Skin of body (tissue), 2 donors: ENCODE measurements around the gene LTA4H. TPM values are rescaled to one million over a fixed set of nuclear protein-coding genes. Genes with fewer than 3 reads are reported as not detected.

ENCODE experiments used
- DNase-seq: peaks from one replicate; lab custom pipeline; 2025; lab: John Stamatoyannopoulos, UW
- total RNA-seq: library from RNA; depleted of rRNA; stranded (reverse); fragments of >200 nt; gene quantifications from one replicate; pipeline ENCODE4 v1.2.3, GENCODE V29; 2014

Gene LTA4H
- total RNA-seq, 1 donor from 2014 or later, result 52.9 TPM

DNA sequence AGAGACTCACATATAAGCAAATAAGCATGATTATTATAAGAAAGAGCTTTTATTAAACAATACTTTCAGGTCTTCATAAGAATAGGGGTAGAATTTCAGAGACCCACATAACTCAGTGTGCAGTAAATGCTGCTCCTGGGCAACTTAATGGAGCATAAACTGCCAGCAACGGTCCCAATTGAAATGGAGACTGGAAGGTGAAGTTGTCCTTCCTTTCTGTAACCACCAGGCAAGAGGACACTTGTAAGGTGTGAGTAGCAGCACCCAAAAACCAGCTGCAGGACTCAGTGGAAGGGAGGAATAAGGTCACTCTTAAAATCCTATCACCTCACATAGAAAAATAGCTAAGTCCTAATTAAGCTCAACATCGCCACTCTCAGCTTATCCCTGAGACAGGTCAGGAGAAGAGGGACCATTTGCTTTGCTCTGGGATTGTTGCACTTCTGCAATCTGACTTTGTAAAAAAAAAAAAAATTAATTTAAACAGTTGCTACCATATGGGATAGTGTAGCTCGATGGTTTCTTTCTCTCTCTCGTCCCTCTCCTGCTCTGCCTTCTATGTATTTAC, 22.7 kb upstream of the LTA4H start:
- no peak for DNase-seq

DNA sequence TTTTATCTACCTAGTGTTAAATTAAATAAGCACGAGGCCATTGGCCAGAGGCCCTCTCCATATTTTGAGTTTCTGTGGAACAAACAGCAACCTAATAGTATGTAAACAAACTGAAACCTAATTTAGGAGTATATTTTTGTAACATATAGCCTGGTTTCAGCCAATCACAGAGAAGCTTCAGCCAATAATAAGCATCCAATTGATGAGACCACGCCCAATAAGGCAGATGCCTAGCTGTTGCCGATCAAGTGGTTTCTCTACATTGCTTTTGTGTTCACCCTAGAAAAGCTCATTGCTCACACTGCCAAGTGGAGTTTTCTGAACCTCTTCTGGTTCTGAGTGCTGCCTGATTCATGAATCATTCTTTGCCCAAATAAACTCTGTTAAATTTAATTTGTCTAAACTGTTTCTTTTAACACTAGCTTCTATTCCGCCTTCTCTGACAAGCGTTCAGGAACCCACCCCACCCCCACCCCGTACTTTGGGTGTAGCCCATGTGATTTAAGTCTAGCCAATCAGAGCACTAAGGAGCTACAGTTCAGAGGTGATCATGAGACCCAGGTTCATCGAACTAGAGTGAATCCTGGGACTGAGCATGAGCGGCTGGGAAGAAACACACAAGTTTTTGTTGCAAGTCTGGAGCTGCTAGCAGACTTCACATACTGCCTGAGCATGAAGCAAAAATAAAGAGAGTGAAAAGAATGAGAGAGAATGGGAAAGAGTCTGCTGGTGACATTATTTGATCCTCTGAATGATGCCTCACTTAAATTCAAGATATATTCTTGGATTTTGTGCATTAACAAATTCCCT, 21.5 kb upstream of the LTA4H start:
- no peak for DNase-seq

DNA sequence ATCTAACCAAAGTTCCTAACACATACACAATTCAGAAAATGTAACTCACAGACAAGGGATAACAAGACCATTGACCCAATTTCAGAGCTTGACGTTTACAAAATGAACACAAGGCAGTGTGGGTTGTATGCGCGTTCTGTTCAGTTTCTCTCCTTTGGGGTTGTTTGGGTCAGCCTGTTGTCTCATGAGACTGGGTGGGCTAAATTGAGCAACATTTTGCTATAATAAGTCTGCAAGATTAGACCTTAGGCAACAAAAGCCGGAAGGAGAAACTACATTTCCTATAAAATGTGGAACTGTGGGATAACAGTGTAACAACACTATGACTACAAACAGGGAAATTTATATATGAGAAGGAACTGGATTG, 18.8 kb upstream of the LTA4H start:
- no peak for DNase-seq

DNA sequence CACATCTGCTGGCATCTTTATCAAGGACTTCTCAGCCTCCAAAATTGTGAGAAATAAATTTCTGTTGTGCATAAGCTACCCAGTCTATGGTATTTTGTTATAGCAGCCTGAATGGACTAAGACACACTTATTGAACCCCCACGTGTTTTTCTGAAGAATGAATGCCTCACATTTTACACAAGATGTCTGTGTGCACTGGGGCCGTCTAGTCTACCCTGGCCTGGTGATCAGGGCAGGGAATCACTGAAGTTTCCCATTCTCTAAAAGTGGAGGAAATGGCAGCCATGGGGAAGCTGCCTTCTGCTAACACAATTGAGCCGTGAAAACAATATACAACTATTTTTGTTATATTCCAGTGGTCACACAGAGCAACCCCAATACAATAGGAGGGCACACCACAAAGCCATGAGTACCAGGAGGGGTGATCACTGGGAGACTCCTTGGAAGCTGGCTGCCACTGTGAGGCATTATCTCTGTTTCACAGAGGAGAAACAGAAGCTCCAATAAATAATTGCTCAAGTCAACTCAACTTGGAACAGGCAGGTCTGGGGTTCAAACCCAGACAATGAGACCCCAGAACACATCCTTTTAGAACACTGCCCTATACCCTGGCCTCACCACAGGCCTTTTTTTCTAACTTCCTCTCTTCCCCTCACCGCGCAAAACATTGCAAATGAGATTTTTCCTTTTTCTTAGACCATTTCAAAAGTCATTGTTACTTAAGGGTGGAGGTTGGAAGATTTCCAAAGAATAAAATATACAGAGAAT, 18.3 kb upstream of the LTA4H start:
- DNase-seq, result no peak

- no peak for DNase-seq
These were observed 16.5 kb upstream of the LTA4H start for GRCh38 chr12:96051756-96052485.

GRCh38 chr12:96050139-96050538, 14.8 kb upstream of the LTA4H start:
- no peak for DNase-seq

- DNase-seq, result no peak
These were observed 13.7 kb upstream of the LTA4H start for GRCh38 chr12:96049101-96049500.

GRCh38 chr12:96048393-96048969, 13.1 kb upstream of the LTA4H start:
- no peak for DNase-seq

DNA sequence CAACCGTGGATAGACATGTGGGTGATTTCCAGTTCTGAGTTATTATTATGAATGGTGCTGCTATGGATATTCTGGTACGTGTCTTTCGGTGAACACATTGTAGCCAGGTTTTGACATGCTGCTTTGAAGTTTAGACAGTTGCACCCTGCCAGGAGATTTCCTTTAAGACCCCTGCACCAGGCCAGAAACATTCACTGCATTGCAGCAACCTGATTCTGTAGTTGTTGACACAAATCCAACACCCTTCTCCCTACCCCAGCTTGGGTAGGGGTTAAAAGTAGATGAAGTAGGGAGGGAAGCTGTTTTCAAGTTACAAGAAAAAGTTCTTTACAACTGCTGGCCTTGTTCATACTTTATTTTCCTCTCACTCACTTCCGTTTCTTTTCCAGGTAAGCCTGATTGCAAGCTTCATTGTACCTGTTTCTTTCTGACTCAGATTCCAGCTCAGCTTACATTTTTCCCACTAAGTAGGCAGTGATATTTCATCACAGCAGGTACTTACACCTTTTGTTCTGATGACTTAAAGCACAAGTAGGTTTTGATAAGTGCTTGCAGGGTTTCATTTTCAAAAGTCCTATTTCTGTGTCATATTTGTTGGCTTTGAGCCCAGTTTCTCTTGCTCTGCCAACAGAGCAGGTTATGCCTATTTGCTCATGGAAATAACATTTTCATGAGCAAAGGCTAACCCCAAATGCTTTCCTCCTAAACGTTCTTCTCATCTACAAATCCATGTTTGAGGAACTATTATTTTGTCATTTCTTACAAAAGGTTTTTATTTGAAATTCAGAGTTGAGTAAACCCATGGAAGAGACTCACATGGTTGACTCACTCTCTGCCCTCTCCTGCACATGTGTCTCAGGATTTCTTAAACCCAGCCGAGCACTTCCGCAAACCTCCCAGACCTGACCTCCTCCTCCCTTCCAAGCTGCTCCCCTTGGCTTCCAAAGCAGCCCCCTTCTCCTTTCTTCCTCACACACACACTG, 12.1 kb upstream of the LTA4H start:
- no peak for DNase-seq

DNA sequence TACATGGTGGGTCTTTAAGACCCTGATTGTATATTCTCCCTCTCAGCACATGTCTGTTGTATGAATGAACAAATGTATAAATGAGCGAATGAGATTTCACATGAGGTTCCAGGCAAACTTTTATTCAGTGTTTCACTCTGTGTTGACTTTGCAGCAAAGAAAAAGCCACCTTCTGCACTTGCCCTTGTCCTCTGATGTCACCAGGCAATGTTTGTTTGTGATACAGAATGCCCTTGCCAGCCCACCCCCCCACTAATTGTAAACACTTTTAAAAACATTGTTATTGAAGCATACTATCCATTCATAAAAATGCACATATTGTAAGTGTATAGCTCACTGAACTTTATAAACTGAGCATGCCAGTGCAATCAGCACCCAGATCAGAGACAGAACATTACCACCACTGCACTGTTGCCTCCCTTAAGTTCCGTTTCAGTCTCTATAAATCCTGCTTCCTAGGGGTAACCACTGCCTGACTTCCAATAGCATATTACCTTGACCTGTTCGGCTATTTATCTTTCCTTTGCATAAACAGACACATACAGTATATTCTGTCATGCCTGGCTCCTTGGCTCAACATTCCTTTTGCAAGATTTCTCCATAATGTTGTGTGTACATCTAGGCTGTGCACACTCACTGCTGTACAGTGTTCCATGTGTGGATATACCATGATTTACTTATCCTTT, 11.3 kb upstream of the LTA4H start:
- DNase-seq, result no peak

DNA sequence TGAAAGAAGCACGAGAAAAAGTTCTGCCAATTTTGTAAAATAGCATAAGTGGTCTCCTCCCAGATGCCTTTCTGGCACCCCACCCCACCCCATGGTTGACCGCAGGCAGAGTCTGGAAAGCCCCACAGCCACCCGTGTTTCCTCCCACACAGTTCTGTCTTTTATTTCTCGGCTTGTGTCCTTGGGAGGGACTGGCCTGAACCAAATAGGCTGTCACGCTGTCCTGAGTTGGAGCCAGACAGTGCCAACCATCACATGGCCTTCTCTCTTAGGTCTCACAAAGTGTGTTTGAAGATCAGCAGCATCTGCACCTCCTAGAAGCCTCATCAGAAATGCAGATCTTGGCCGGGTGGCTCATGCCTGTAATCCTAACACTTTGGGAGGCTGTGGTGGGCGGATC, 10.2 kb upstream of the LTA4H start:
- no peak for DNase-seq

GRCh38 chr12:96044943-96045290, 9.5 kb upstream of the LTA4H start:
- DNase-seq, result no peak

DNA sequence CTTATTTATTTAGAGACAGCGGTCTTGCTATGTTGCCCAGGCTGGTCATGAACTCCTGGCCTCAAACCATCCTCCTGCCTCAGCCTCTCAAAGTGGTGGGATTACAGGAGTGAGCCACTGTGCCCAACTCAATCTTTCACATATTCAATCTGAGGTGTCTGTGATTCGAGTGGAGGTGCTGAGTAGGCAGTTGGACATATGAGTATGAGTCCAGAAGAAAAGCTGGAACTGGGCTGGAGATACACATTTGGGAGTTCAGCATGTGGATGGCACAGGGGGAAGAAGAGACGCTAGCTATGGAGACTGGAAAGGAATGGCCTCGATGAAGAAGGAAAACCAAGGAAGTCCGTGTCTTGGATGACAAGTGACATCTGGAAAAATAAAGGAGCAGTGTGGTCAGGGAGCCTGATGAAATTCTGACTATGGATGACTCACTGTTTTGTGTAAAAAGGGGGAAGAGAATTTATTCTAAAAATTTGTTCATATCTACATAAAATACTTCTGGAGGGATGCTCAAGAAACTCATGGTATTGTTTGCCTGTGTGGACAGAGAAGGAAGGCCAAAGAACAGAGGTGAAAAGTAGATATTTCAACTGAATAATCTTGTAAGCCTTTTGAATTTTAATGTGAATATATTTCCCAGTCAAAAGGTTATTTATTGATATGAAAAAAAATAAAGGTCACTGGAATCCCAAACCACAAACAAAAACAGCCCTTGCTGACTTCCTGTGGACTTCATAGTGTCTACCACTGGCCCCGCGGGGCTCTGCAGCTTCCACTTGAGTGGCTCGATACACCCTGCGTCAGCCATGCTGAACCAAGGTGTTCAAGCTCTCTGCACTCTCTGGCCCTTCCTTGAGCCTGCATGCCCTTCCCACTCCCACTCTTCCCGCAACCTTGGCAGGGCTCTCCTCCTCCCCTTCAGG, 8.9 kb upstream of the LTA4H start:
- no peak for DNase-seq

- DNase-seq, result no peak
These were observed 5.8 kb upstream of the LTA4H start for GRCh38 chr12:96041181-96041580.

DNA sequence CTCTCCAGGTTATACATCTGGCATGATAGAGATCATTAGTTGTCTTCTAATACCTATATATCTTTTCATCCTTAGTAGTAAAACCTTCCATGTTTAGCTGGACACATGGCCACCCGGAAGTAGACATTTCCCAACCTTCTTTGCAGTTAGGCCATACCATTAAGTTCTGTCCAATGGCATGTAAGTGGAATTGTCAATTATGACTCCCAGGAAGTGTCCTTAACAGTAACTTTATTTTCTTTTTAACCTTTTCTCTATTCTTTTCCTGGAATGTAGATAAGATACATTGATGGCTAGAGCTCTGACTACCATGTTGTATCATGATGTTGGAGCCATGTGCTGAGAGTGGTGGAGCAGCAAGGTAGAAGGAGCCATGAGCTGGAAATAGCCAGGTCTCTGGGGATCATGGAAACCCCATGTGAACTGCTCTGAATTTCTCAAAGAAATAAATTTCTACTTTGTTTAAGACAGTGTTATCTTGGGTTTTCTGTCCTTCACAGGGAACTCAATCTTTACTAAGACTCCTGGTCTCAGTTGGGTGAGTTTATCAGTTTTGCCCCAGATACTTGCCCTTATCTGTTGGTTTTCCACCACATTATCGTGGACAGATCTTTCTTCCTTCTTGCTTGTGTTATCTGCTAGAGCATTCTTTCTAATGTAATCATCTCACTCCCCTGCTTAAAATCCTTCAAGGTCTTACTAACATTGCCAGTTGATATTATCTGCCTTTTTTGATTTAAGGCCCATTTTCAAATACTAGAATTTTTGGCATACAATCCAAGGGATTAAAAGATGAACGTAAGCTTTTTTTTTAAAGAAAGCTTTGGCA, 5.1 kb upstream of the LTA4H start:
- no peak for DNase-seq

GRCh38 chr12:96039516-96039915, 4.1 kb upstream of the LTA4H start:
- no peak for DNase-seq

GRCh38 chr12:96036765-96037455, 1.5 kb upstream of the LTA4H start:
- no peak for DNase-seq
